ENCODE data around the gene CLRN2.

Gene CLRN2

DNA sequence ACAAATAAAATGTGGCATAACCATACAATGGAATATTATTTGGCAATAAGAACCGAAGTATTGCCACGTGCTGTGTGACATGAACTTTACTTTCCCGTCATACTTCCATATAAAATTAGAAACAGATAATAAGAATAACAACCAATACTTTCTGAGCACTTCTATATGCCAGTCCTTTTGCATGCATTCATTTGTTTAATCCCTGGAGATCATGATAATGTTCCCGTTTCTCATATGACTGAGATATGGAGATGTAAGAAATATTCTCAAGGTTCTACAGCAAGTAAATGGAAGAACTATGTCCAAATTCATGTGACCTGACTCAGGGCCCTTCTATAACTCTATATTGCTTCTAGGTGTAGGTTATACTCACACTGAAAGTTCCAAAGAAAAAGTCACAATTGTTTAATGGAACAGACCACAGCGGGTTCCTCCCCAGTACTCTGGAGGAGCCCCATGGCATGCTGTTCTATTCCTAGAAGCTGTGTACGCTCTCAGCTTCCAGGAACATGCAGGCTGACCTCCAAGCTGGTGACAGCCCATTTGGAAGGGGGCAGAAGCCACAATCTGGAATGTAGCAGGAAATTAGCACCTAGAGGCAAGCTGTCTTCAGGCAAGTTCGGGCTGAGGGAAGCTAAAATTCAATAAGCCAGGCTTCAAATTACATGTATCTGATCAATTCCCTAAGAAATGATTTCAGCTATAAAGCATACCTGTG, 34.6 kb upstream of the CLRN2 start:
- no peak for DNase-seq (ENCODE audit: low read depth)
- TF ChIP-seq, protein P1, sequence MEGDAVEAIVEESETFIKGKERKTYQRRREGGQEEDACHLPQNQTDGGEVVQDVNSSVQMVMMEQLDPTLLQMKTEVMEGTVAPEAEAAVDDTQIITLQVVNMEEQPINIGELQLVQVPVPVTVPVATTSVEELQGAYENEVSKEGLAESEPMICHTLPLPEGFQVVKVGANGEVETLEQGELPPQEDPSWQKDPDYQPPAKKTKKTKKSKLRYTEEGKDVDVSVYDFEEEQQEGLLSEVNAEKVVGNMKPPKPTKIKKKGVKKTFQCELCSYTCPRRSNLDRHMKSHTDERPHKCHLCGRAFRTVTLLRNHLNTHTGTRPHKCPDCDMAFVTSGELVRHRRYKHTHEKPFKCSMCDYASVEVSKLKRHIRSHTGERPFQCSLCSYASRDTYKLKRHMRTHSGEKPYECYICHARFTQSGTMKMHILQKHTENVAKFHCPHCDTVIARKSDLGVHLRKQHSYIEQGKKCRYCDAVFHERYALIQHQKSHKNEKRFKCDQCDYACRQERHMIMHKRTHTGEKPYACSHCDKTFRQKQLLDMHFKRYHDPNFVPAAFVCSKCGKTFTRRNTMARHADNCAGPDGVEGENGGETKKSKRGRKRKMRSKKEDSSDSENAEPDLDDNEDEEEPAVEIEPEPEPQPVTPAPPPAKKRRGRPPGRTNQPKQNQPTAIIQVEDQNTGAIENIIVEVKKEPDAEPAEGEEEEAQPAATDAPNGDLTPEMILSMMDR (conservative IDR thresholded peaks at IDR 0.05; ENCODE audit: control insufficient read depth, insufficient read depth, low read depth, low read length), result no peak
- no peak overlapping the region for H3K4me3 ChIP-seq (ENCODE audit: control insufficient read depth, low read depth, low read length)

DNA sequence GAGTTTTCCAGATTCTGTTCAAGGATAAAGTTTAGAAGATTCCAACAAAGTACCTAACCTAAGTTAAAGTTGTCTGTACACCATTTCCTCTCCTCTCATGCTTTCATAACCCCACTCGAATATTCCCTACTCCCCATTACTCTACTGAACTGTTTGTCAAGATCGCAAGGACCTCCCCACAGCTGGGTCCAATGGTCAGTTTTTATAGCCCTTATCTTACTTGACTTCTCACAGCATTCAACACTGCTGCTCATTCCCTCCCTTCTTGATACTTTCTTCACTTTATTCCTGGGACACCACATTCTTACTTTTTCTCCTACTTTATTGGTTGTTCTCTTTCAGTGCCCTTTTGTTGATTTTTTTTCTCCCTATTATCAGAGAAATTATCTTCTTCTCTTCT, 34.0 kb upstream of the CLRN2 start:
- TF ChIP-seq, protein P1 (conservative IDR thresholded peaks at IDR 0.05; ENCODE audit: control insufficient read depth, insufficient read depth, low read depth, low read length), result no peak
- no peak for DNase-seq (ENCODE audit: low read depth)

DNA sequence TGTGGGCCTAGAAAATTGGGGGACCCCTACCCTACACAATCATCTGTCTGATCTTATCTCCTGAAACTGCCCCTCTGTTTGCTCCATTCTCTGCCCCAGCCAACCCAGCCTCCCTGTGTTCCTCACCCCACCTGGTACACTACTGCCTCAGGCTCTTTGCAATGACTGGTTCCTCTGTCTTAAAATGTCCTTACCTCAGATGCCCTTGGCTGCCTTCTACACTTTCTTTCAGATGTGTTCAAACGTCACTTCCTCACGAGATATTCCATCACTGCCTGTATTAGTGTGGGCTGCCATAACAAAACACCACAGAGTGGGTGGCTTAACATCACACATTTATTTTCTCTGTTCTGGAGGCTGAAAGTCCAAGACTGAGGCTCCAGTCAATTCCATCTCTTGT, 32.2 kb upstream of the CLRN2 start:
- no peak for DNase-seq (ENCODE audit: low read depth)
- H3K4me3 ChIP-seq (ENCODE audit: control insufficient read depth, low read depth, low read length), result no peak overlapping the region
- TF ChIP-seq, protein P1 (conservative IDR thresholded peaks at IDR 0.05; ENCODE audit: control insufficient read depth, insufficient read depth, low read depth, low read length), result no peak

More for the DNA sequence above, 34.0 kb upstream of the CLRN2 start:
- no peak overlapping the region for H3K4me3 ChIP-seq (ENCODE audit: control insufficient read depth, low read depth, low read length)

DNA sequence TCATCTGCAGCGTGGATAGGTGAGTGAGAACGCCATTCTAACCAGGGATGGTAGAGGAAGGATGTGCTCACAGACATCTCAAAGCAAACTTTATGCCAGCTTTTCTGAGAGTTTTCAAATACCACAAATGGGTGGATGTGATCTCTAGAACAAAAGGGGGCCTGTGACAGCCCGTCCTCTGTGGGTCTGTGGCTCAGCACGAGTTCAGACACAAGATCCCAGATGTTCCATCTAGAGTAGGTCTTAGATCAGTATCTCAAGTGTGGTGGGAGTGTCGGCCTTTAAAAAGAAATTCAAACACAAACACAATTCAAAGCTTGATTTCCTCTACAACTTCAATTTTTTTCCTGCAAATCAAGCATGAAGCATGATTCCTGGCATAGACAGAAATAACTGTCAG, 25.8 kb upstream of the CLRN2 start:
- TF ChIP-seq, protein P1 (conservative IDR thresholded peaks at IDR 0.05; ENCODE audit: control insufficient read depth, insufficient read depth, low read depth, low read length), result no peak
- H3K4me3 ChIP-seq (ENCODE audit: control insufficient read depth, low read depth, low read length), result no peak overlapping the region
- no peak for DNase-seq (ENCODE audit: low read depth)

DNA sequence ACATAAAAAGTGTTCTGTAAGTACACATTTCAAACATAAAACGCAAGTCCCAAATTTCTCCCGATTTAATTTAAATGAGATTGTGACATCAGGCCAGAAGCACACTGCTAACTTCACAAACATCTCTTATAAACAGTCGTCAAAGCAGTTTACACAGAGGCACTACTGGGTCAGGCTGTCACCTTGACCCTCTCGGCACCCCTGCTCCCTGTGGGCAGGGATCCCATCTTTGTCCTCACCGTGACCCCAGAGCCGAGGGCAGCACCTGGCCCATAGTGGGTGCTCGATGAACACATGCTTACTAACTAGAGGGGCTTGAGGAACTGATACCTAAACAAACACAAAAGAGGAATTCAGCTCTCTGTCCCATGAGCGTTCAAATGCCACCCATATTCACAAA, 25.2 kb upstream of the CLRN2 start:
- H3K4me3 ChIP-seq (ENCODE audit: control insufficient read depth, low read depth, low read length), result no peak overlapping the region
- no peak for DNase-seq (ENCODE audit: low read depth)
- TF ChIP-seq, protein P1 (conservative IDR thresholded peaks at IDR 0.05; ENCODE audit: control insufficient read depth, insufficient read depth, low read depth, low read length), result no peak

DNA sequence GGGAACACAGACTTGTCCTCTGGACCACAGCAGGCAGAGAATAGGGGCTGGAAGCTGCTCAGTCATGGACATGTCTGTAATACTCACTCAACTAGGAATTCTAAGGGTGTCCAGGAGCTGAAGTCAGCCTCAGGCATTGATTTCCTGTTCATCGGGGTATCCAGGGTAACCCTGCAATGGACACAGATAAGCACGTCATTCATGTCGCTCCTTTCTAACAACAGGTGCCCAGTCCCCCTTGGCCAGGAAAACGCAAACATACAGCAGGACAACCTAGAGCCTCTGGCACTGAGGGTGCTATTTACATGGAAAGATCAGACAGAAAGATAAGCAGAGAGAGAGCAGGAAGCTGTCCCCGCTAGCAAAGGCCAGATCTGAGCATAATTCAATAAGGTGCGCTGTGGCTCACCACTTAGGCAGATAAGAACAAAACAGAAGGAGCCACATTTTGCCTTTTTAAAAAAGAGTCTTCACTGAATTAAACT, 24.3 kb upstream of the CLRN2 start:
- TF ChIP-seq, protein P1 (conservative IDR thresholded peaks at IDR 0.05; ENCODE audit: control insufficient read depth, insufficient read depth, low read depth, low read length), result no peak

More for the DNA sequence above, 24.3 kb upstream of the CLRN2 start:
- no peak for DNase-seq (ENCODE audit: low read depth)
- no peak overlapping the region for H3K4me3 ChIP-seq (ENCODE audit: control insufficient read depth, low read depth, low read length)
